Measurements from ENCODE around the gene PSMG1. TPM values are rescaled to one million over a fixed set of nuclear protein-coding genes. Genes with fewer than 3 reads are reported as not detected.

The PSMG1 gene
- total RNA-seq, 1 experiment from 2014 or later: 110 TPM

DNA sequence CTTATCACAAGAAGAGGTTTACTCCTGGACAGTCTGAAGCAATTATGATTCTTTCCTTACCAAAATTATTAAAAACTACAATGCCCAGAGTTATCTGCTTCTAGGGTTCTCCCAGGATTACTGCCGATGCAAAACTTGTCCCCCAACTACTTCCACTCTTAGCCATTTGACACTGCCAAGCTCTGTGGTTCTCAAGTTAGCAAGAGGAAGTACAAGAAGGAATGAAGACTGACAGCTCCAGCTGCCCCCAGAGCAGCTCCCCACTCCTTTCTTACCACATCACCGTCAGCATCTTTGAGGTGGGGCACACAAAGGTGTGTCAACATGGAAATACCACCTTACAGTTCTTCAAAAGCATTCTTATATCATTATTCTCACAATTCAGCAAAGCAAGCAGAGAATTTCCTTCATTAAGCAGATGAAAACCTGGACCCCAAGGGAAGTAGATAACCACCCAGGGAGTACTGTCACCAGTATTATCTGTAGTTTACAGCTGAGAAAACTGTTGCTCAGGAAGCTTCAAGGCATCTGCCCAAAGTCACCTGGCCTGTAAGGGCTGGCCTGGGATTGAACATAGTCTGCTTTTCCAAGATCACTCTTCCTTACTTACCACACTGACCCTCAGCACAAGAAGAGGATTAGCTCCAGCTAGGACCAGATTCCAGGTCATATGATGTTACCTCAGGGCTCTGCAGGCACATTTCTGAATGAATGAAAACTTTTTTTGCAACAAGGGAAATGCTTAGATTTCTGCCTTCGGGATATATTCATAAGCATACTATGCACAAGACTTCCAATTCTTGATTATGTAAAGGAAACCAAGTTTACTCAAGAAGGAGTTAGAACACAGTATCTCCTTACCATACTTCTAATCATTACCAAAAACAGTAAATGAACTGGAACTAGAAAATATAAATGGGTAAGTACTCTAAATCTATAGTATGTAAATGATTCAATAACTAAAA is 9.3 kb downstream of the PSMG1 start:
- Histone ChIP-seq H3K9ac (ENCODE audit: low read length) (no peak overlapping the region), H3K9me2 (replicated peaks; ENCODE audit: low read length) (no peaks in the 10 kb centered on the region), H3K4me2 (ENCODE audit: low read length) (no peak overlapping the region), H3K9me3 (ENCODE audit: low read length) (no peaks in the 10 kb centered on the region), H3K4me3 (ENCODE audit: low read length) (no peak overlapping the region), H2AFZ (ENCODE audit: low read length) (no peak overlapping the region), H3K27me3 (ENCODE audit: low read length) (no peaks in the 10 kb centered on the region), H3F3A (ENCODE audit: low read length, unreplicated experiment) (no peaks in the 10 kb centered on the region), H3K27ac (ENCODE audit: low read length) (no peak overlapping the region), H3K36me3 (ENCODE audit: low read depth, low read length) (peaks cover 32% of the 10 kb centered on the region), H3K4me1 (ENCODE audit: insufficient read depth, low read length) (no peaks in the 10 kb centered on the region), H3K79me2 (ENCODE audit: low read length) (no peaks in the 10 kb centered on the region; the same call in 1 of the 2 replicates), H4K20me1 (ENCODE audit: low read length) (0 out of 2 replicates have a peak, but pooled peaks cover 3% of the 10 kb centered on the region)
- ChIA-PET CTCF (interaction anchor here (0.6 kb wide), 1 partner anchor 1462 kb away, joined by 3 read pairs; no protein-coding TSS in a partner anchor), POLR2A (ENCODE audit: unreplicated experiment) (interaction anchor here (0.5 kb wide), 1 partner anchor 1870 kb away, joined by 3 read pairs; no protein-coding TSS in a partner anchor)
- intact Hi-C loops (cut with micrococcal nuclease): no loop called here
- no TSS peak for BruUV-seq (replicated peaks)
- ATAC-seq (no peak), DNase-seq (no peak)
- TF ChIP-seq, protein P1, sequence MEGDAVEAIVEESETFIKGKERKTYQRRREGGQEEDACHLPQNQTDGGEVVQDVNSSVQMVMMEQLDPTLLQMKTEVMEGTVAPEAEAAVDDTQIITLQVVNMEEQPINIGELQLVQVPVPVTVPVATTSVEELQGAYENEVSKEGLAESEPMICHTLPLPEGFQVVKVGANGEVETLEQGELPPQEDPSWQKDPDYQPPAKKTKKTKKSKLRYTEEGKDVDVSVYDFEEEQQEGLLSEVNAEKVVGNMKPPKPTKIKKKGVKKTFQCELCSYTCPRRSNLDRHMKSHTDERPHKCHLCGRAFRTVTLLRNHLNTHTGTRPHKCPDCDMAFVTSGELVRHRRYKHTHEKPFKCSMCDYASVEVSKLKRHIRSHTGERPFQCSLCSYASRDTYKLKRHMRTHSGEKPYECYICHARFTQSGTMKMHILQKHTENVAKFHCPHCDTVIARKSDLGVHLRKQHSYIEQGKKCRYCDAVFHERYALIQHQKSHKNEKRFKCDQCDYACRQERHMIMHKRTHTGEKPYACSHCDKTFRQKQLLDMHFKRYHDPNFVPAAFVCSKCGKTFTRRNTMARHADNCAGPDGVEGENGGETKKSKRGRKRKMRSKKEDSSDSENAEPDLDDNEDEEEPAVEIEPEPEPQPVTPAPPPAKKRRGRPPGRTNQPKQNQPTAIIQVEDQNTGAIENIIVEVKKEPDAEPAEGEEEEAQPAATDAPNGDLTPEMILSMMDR (conservative IDR thresholded peaks at IDR 0.05; ENCODE audit: low read depth, low read length): no peak
- TF ChIP-seq EZH2 (IDR thresholded peaks at IDR 0.05; ENCODE audit: low read length, unreplicated experiment) (no peak), EZH2phosphoT487 (IDR thresholded peaks at IDR 0.05; ENCODE audit: borderline replicate concordance, low read length) (no peak)

DNA sequence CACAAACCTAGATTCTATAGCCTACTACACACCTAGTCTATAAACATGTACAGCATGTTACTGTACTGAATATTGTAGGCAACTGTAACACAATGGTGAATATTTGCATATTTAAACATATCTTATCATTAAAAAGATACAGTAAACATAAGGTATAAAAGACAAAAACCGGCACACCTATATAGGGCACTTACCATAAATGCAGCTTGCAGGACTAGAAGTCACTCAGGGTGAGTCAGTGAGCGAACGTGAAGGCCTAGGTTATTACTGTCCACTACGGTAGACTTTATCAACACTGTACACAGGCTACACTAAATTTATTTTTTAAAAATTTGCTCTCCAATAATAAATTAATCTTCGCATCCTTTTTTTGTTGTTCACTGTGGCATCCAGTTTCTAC is 13.3 kb downstream of the PSMG1 start:
- peaks cover 15% of the 10 kb centered on the region for H3K36me3 ChIP-seq (ENCODE audit: low read depth, low read length)
- H3K4me1 ChIP-seq (ENCODE audit: insufficient read depth, low read length): no peaks in the 10 kb centered on the region
- no peaks in the 10 kb centered on the region for H3K27me3 ChIP-seq (ENCODE audit: low read length)
- CTCF ChIA-PET: no interaction called here
- H2AFZ ChIP-seq (ENCODE audit: low read length): no peak overlapping the region
- no peaks in the 10 kb centered on the region for H3K9me2 ChIP-seq (replicated peaks; ENCODE audit: low read length)
- H4K20me1 ChIP-seq (ENCODE audit: low read length): 0 out of 2 replicates have a peak, but pooled peaks cover 3% of the 10 kb centered on the region
- DNase-seq (no peak), ATAC-seq (no peak)
- H3K9me3 ChIP-seq (ENCODE audit: low read length): no peaks in the 10 kb centered on the region
- no peaks in the 10 kb centered on the region for H3F3A ChIP-seq (ENCODE audit: low read length, unreplicated experiment)
- POLR2A ChIA-PET (ENCODE audit: unreplicated experiment): no interaction called here
- intact Hi-C loops (cut with micrococcal nuclease): no loop called here
- H3K27ac ChIP-seq (ENCODE audit: low read length): no peak overlapping the region
- no peak overlapping the region for H3K9ac ChIP-seq (ENCODE audit: low read length)
- TF ChIP-seq EZH2 (IDR thresholded peaks at IDR 0.05; ENCODE audit: low read length, unreplicated experiment): no peak
- BruUV-seq (replicated peaks): no TSS peak
- no peak overlapping the region for H3K4me2 ChIP-seq (ENCODE audit: low read length)
- no peaks in the 10 kb centered on the region for H3K79me2 ChIP-seq (ENCODE audit: low read length)
- no peak overlapping the region for H3K4me3 ChIP-seq (ENCODE audit: low read length)

DNA sequence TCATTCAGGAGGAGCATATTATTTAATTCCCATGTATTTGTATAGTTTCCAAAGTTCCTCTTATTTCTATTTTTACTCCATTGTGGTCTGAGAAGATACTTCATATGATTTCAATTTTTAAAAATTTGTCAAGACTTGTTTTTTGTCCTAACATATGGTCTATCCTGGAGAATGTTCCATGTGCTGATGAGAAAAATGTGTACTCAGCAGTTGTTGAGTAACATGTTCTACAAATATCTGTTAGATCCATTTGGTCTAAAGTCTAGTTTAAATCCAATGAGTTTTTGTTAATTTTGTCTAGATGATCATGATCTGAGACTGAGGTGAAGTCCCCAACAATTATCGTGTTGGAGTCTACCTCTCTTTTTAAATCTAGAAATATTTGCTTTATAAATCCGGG is 14.5 kb downstream of the PSMG1 start:
- Histone ChIP-seq H3K79me2 (ENCODE audit: low read length) (no peaks in the 10 kb centered on the region), H3K9ac (ENCODE audit: low read length) (no peak overlapping the region), H3K4me3 (ENCODE audit: low read length) (no peak overlapping the region), H3K27ac (ENCODE audit: low read length) (no peak overlapping the region), H3K9me2 (replicated peaks; ENCODE audit: low read length) (no peaks in the 10 kb centered on the region), H3K9me3 (ENCODE audit: low read length) (peaks cover 4% of the 10 kb centered on the region; the same call in 1 of the 2 replicates), H3K36me3 (ENCODE audit: low read depth, low read length) (peaks cover 6% of the 10 kb centered on the region; the same call in 1 of the 2 replicates), H3F3A (ENCODE audit: low read length, unreplicated experiment) (no peaks in the 10 kb centered on the region), H3K27me3 (ENCODE audit: low read length) (no peaks in the 10 kb centered on the region), H4K20me1 (ENCODE audit: low read length) (no peaks in the 10 kb centered on the region), H2AFZ (ENCODE audit: low read length) (no peak overlapping the region), H3K4me1 (ENCODE audit: insufficient read depth, low read length) (no peaks in the 10 kb centered on the region), H3K4me2 (ENCODE audit: low read length) (no peak overlapping the region)
- POLR2A ChIA-PET (ENCODE audit: unreplicated experiment): no interaction called here
- TF ChIP-seq EZH2 (IDR thresholded peaks at IDR 0.05; ENCODE audit: low read length, unreplicated experiment): no peak
- TF ChIP-seq EZH2phosphoT487 (IDR thresholded peaks at IDR 0.05; ENCODE audit: borderline replicate concordance, low read length): no peak
- TF ChIP-seq, protein P1 (conservative IDR thresholded peaks at IDR 0.05; ENCODE audit: low read depth, low read length): no peak
- CTCF ChIA-PET: no interaction called here
- intact Hi-C loops (cut with micrococcal nuclease): no loop called here
- no TSS peak for BruUV-seq (replicated peaks)
- ATAC-seq: no peak
- DNase-seq: no peak
